Endothelial cell of umbilical vein (primary cell): Measurements from ENCODE around the gene RAP1GAP. TPM values are rescaled to one million over a fixed set of nuclear protein-coding genes. Genes with fewer than 3 reads are reported as not detected.
A peak's percentile ranks its signal among the peaks of the same experiment; 100 is the strongest.

Source experiments
- Bru-seq: library from RNA; stranded (reverse); fragments of 400-500 nt; gene quantifications from one replicate; lab custom pipeline; 2021; lab: Mats Ljungman, UMichigan
- BruChase-seq, 2 experiments: library from RNA; stranded (reverse); fragments of 400-500 nt; gene quantifications; one replicate each; lab custom pipeline; 2021; lab: Mats Ljungman, UMichigan
- BruUV-seq: library from RNA; stranded (reverse); fragments of 400-500 nt; replicated peaks from 2 replicates; lab custom pipeline; 2021; lab: Mats Ljungman, UMichigan
- CTCF ChIA-PET: fragments of 300-600, 350-600 bp; sonication (Branson Sonifier 250); formaldehyde crosslinking; loops from one replicate; lab custom pipeline; 2021; ENCODE audit warnings: antibody characterized with exemption, inconsistent platforms; lab: Charles Lee
- POLR2A ChIA-PET: fragments of 300-600, 350-600 bp; sonication (Branson Sonifier 250); formaldehyde crosslinking; loops from one replicate; lab custom pipeline; 2021; ENCODE audit warnings: antibody characterized with exemption, inconsistent platforms; lab: Charles Lee
- DNase-seq: peaks from one replicate; pipeline ENCODE4 v3.0.0-alpha.2; 2011; ENCODE audit warnings: low read depth, low spot score
- FAIRE-seq: peaks from 2 replicates; lab custom pipeline; 2011; peaks lifted over from hg19 to GRCh38; lab: Jason Lieb, UNC
- H2AFZ ChIP-seq: 2 replicates; pipeline ENCODE4 v1.6.0; 2012; ENCODE audit warnings: low read depth, low read length, control low read depth, inconsistent platforms
- H3K27ac ChIP-seq: 2 replicates; pipeline ENCODE4 v1.5.1; 2011; ENCODE audit warnings: low read depth, mild to moderate bottlenecking, control low read depth, low read length, moderate library complexity; ENCODE audit not compliant: insufficient read depth
- H3K27me3 ChIP-seq, 2 experiments: 2 replicates each; pipeline versions ENCODE4 v1.6.0 to v1.6.1; 2011; ENCODE audit warnings: low read length in 2 of 2, mixed read lengths in 1 of 2; ENCODE audit not compliant: control insufficient read depth in 2 of 2, insufficient read depth in 2 of 2
- H3K36me3 ChIP-seq, 2 experiments: 2 replicates in 1 of 2; 3 replicates in 1 of 2; pipeline ENCODE4 v1.5.1; 2011; ENCODE audit warnings: low read length in 2 of 2, mild to moderate bottlenecking in 1 of 2, moderate library complexity in 1 of 2; ENCODE audit not compliant: control insufficient read depth in 2 of 2, insufficient read depth in 2 of 2; ENCODE audit errors: extremely low read depth in 1 of 2
- H3K4me1 ChIP-seq: 3 replicates; pipeline ENCODE4 v1.5.1; 2011; ENCODE audit warnings: mild to moderate bottlenecking, low read length; ENCODE audit not compliant: control insufficient read depth, insufficient read depth; ENCODE audit errors: extremely low read depth
- H3K4me2 ChIP-seq: 2 replicates; pipeline ENCODE4 v1.6.1; 2011; ENCODE audit warnings: low read length, control low read depth, mixed read lengths; ENCODE audit not compliant: insufficient read depth
- H3K4me3 ChIP-seq, 3 experiments: fragments of 200-600 bp in 1 of 3; sonication (generic), shearing (Covaris generic) in 1 of 3; replicated peaks in 1 of 3; 2 replicates each; pipeline ENCODE4 v1.5.1; 2011 to 2016; ENCODE audit warnings: control low read depth in 3 of 3, low read length in 3 of 3, mild to moderate bottlenecking in 2 of 3, inconsistent platforms in 1 of 3, low read depth in 1 of 3, moderate library complexity in 1 of 3; ENCODE audit not compliant: insufficient read depth in 1 of 3
- H3K79me2 ChIP-seq: 2 replicates; pipeline ENCODE4 v1.6.0; 2012; ENCODE audit warnings: low read length, inconsistent platforms; ENCODE audit not compliant: control insufficient read depth, insufficient read depth
- H3K9ac ChIP-seq: replicated peaks from 2 replicates; pipeline ENCODE3; 2011; ENCODE audit warnings: low read length, control low read depth; ENCODE audit not compliant: insufficient read depth; ENCODE audit errors: extremely low read depth
- H3K9me1 ChIP-seq: replicated peaks from 3 replicates; pipeline ENCODE4 v1.6.0; 2011; ENCODE audit warnings: mild to moderate bottlenecking, low read length; ENCODE audit not compliant: control insufficient read depth, insufficient read depth; ENCODE audit errors: extremely low read depth
- H3K9me3 ChIP-seq: replicated peaks from 2 replicates; pipeline ENCODE4 v1.5.1; 2012; ENCODE audit warnings: low read length, inconsistent platforms; ENCODE audit not compliant: control insufficient read depth, insufficient read depth
- H4K20me1 ChIP-seq: replicated peaks from 2 replicates; pipeline ENCODE3; 2011; ENCODE audit warnings: mild to moderate bottlenecking, low read length; ENCODE audit not compliant: control insufficient read depth, insufficient read depth; ENCODE audit errors: extremely low read depth
- CTCF ChIP-seq, 2 donors: IDR thresholded peaks; 1 replicate in 1 of 2; 2 replicates in 1 of 2; pipeline ENCODE4 v1.5.1; 2011; ENCODE audit warnings: low read length in 2 of 2, mild to moderate bottlenecking in 2 of 2, moderate library complexity in 2 of 2, control low read depth in 1 of 2, inconsistent platforms in 1 of 2, low read depth in 1 of 2; ENCODE audit not compliant: insufficient read depth in 1 of 2; ENCODE audit errors: extremely low read depth in 1 of 2
- EZH2 ChIP-seq: IDR thresholded peaks from 2 replicates; pipeline ENCODE4 v1.6.1; 2012; ENCODE audit warnings: borderline replicate concordance, low read depth, mild to moderate bottlenecking, moderate library complexity, low read length, inconsistent platforms; ENCODE audit not compliant: severe bottlenecking
- FOS ChIP-seq: IDR thresholded peaks from 2 replicates; pipeline ENCODE4 v1.6.1; 2011; ENCODE audit warnings: mild to moderate bottlenecking, low read length, moderate library complexity, borderline replicate concordance; ENCODE audit not compliant: insufficient read depth
- MAX ChIP-seq: IDR thresholded peaks from 2 replicates; pipeline ENCODE4 v1.6.1; 2011; ENCODE audit not compliant: insufficient read depth, insufficient read length
- POLR2A ChIP-seq: IDR thresholded peaks from 2 replicates; pipeline ENCODE4 v1.6.1; 2012; ENCODE audit warnings: low read depth, mild to moderate bottlenecking, control low read depth, low read length
- POLR2AphosphoS5 ChIP-seq: IDR thresholded peaks from 2 replicates; pipeline ENCODE4 v1.6.1; 2012; ENCODE audit warnings: low read depth, mild to moderate bottlenecking, control low read depth, low read length, moderate library complexity; ENCODE audit not compliant: insufficient read depth
- dilution Hi-C: fragments of 300-500 bp; cut with MboI; formaldehyde crosslinking; loops from one replicate; pipeline ENCODE4 v1.15.0; 2019; ENCODE audit warnings: low sequenced_read_pairs; ENCODE audit not compliant: extremely low pct_ligation_motif_present
- intact Hi-C: fragments of 100-400 bp; cut with micrococcal nuclease; formaldehyde crosslinking; loops from one replicate; pipeline ENCODE4 v1.10.0; 2022
- long read RNA-seq: library from polyadenylated mRNA; stranded (forward); transcript quantifications from one replicate; pipeline ENCODE4 v2.0.0, GENCODE V29; 2021
- polyA minus RNA-seq, 3 experiments: library from RNA; depleted of rRNA, polyadenylated mRNA; stranded (reverse); fragments of >200 nt; gene quantifications; 1 replicate in 1 of 3; 2 replicates in 2 of 3; pipeline ENCODE4 v1.2.3, GENCODE V29; 2011
- polyA plus RNA-seq, 4 experiments: library from polyadenylated mRNA; depleted of rRNA in 3 of 4; stranded (reverse) in 3 of 4; unstranded in 1 of 4; fragments of >200 nt; gene quantifications; 2 replicates each; pipeline versions ENCODE4 v1.2.1 to v1.2.3, GENCODE V29; 2011 to 2012; ENCODE audit warnings: missing spikeins in 1 of 4
- total RNA-seq: library from RNA; stranded (reverse); gene quantifications from 2 replicates; pipeline ENCODE4 v1.2.3, GENCODE V29; 2021

The RAP1GAP gene
- total RNA-seq (0.20 TPM in 1 of 2 replicates, not detected in the other), polyA plus RNA-seq (0.07 and 1.4 TPM in 2 replicates), polyA minus RNA-seq (1.0 and 2.8 TPM in 2 replicates), Bru-seq, nascent RNA (percentile 15 among the genes with signal in this experiment), BruChase-seq, experiment 1, labeled RNA remaining after a 6-hour chase (percentile 19 among the genes with signal in this experiment), BruChase-seq, experiment 2, labeled RNA remaining after a 2-hour chase (percentile 17 among the genes with signal in this experiment)
- 0.03 and 0.11 TPM in 2 replicates for polyA plus RNA-seq (2011; cell fraction: cytosol; rRNA removed)
- polyA plus RNA-seq (2011; cell fraction: nucleus; rRNA removed), result 0.25 and 0.34 TPM in 2 replicates
- polyA plus RNA-seq (2012), result 0.08 and 0.65 TPM in 2 replicates
- 7.0 TPM for polyA minus RNA-seq (2011; cell fraction: cytosol; rRNA and poly(A)+ RNA removed)
- polyA minus RNA-seq (2011; cell fraction: nucleus; rRNA and poly(A)+ RNA removed), result 0.43 TPM in 1 of 2 replicates, not detected in the other
- long read RNA-seq, result 0 reads

- Histone ChIP-seq H3K9ac (no peak within 1 kb of the TSS), H3K4me1 (peaks cover 12% of the 10 kb centered on the region), H3K27ac (no peak within 1 kb of the TSS), H3K9me3 (no peaks in the 10 kb centered on the region), H3K4me3 (peak within 1 kb of the TSS in 1 of 3 experiments; percentile 16), H2AFZ (no peak within 1 kb of the TSS), H3K36me3 (no peaks in the 10 kb centered on the region), H3K79me2 (no peaks in the 10 kb centered on the region), H3K27me3 (peaks cover 19 to 27% of the 10 kb centered on the region in 2 experiments), H3K4me2 (peak within 1 kb of the TSS; percentile 30), H3K9me1 (no peaks in the 10 kb centered on the region), H4K20me1 (no peaks in the 10 kb centered on the region)
- DNase-seq, result peak; percentile 29
- TF ChIP-seq POLR2A, result no peak
- TF ChIP-seq CTCF (IDR thresholded peaks at IDR 0.05; ENCODE audit: extremely low read depth in 1 of 2, insufficient read depth in 1 of 2, low read depth in 1 of 2, low read length in 2 of 2), result peak in 1 of 2 donors; percentile 14
- TF ChIP-seq EZH2, result peak; percentile 76
- TF ChIP-seq POLR2AphosphoS5, result no peak
- no peak for TF ChIP-seq FOS
- no peak for TF ChIP-seq MAX
- dilution Hi-C loops, result no loop called here
- FAIRE-seq, result peak; percentile 31
- no TSS peak for BruUV-seq
- intact Hi-C loops, result no loop called here
- ChIA-PET CTCF (interaction anchor here (1.2 kb wide), 1 partner anchor 299 kb away, joined by 4 read pairs; no protein-coding TSS in a partner anchor), POLR2A (interaction anchor here (0.6 kb wide), 1 partner anchor 564 kb away, joined by 3 read pairs; no protein-coding TSS in a partner anchor)
Measured at GRCh38 chr1:21669258-21670058, at the start of gene RAP1GAP. RAP1GAP (minus strand) TSS chr1:21669357; CDS start chr1:21620032, 49,325 bp downstream.
